Measurements from ENCODE around the gene FCRL5.

The FCRL5 gene

DNA sequence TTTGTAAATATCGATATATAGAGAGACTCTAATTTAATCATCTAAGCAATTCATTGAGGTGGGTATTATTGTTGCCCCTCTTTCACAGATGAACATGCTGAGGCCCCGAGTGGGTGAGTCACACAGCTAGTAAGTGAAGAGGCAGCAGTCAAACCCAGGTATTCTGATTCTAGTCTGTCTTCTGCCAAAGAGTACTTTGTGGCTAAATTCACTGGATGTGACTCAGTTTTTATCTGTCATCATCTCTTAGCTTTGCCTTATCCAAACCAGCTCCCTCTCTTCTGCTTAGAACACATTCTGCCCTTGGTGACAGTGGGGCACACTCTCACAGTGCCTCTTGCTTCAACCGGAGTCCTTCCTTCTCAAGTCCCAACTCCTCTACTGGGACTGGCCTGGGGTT is 11.5 kb downstream of the FCRL5 start:
- H3K79me2 ChIP-seq (ENCODE audit: insufficient read depth, low read depth) = no peaks in the 10 kb centered on the region
- H3K4me3 ChIP-seq (IDR thresholded peaks at IDR 0.05; ENCODE audit: insufficient read depth, low read depth, low read length) = no peak overlapping the region
- H2AFZ ChIP-seq (ENCODE audit: low read depth) = no peak overlapping the region
- no peak overlapping the region for H3K9ac ChIP-seq
- no peak overlapping the region for H3K4me2 ChIP-seq
- H4K20me1 ChIP-seq (ENCODE audit: insufficient read depth) = no peaks in the 10 kb centered on the region
- TF ChIP-seq, protein P1, sequence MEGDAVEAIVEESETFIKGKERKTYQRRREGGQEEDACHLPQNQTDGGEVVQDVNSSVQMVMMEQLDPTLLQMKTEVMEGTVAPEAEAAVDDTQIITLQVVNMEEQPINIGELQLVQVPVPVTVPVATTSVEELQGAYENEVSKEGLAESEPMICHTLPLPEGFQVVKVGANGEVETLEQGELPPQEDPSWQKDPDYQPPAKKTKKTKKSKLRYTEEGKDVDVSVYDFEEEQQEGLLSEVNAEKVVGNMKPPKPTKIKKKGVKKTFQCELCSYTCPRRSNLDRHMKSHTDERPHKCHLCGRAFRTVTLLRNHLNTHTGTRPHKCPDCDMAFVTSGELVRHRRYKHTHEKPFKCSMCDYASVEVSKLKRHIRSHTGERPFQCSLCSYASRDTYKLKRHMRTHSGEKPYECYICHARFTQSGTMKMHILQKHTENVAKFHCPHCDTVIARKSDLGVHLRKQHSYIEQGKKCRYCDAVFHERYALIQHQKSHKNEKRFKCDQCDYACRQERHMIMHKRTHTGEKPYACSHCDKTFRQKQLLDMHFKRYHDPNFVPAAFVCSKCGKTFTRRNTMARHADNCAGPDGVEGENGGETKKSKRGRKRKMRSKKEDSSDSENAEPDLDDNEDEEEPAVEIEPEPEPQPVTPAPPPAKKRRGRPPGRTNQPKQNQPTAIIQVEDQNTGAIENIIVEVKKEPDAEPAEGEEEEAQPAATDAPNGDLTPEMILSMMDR (conservative IDR thresholded peaks at IDR 0.05; ENCODE audit: low read depth, low read length) = no peak
- no peaks in the 10 kb centered on the region for H3K27me3 ChIP-seq (ENCODE audit: insufficient read depth, low read depth)
- no peak overlapping the region for H3K27ac ChIP-seq
- no peaks in the 10 kb centered on the region for H3K36me3 ChIP-seq (ENCODE audit: insufficient read depth)
- no peaks in the 10 kb centered on the region for H3K4me1 ChIP-seq (ENCODE audit: low read depth, poor library complexity, severe bottlenecking)

DNA sequence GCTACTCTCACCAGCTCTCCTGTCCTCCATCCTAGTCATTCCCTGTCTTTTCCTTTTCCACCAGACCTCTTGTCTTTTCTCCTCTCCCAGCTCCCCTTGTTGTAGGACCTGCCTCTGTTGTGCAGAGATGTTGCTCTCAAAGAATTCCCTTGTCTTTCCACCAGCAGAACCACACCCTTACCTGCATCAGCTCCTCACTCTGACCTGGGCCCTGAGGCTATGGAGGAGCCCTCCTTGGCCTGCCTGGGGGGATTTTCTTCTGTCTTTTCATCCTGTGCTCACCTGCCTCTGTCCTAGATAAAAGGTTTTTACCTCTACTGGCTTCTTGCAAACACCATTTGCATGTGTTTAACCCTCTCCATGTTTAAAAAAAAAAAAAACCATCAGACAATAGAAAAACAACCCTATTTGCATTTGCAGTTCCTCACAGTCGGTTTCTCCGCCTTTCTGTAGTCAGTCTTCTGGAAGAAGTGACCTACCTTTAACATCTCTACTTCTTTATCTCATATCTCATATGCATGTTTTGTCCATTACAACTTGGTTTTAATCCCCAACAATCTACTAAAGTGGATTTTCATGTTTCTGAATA is 12.1 kb downstream of the FCRL5 start:
- no peaks in the 10 kb centered on the region for H3K79me2 ChIP-seq (ENCODE audit: insufficient read depth, low read depth)
- no peaks in the 10 kb centered on the region for H3K27me3 ChIP-seq (ENCODE audit: insufficient read depth, low read depth)
- no peak overlapping the region for H3K9ac ChIP-seq
- no peaks in the 10 kb centered on the region for H3K36me3 ChIP-seq (ENCODE audit: insufficient read depth)
- H3K4me1 ChIP-seq (ENCODE audit: low read depth, poor library complexity, severe bottlenecking) = no peaks in the 10 kb centered on the region
- H2AFZ ChIP-seq (ENCODE audit: low read depth) = no peak overlapping the region
- no peak overlapping the region for H3K27ac ChIP-seq
- TF ChIP-seq, protein P1 (conservative IDR thresholded peaks at IDR 0.05; ENCODE audit: low read depth, low read length) = no peak
- H3K4me2 ChIP-seq = no peak overlapping the region
- H3K4me3 ChIP-seq (IDR thresholded peaks at IDR 0.05; ENCODE audit: insufficient read depth, low read depth, low read length) = no peak overlapping the region
- H4K20me1 ChIP-seq (ENCODE audit: insufficient read depth) = no peaks in the 10 kb centered on the region

DNA sequence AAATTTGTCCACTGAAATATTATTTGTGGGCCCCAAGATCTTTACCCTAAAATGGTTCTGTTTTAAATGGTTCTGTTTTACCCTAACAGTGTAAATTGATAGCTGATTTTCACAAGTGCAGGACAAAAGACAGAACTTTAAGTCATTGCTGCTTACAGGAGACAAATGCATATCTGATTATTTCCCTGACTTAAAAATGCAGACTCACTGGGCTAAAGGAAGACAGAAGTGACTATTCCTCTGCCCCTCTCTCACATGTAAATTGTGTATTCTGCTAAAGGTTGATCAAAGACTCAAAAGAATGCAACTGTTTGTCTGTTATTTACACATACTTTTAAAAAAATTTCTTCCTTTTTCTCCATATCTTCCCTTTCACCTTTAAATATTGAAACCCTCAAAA is 12.7 kb downstream of the FCRL5 start:
- Histone ChIP-seq H3K27ac (no peak overlapping the region), H3K4me2 (no peak overlapping the region)
- TF ChIP-seq, protein P1 (conservative IDR thresholded peaks at IDR 0.05; ENCODE audit: low read depth, low read length) = no peak

DNA sequence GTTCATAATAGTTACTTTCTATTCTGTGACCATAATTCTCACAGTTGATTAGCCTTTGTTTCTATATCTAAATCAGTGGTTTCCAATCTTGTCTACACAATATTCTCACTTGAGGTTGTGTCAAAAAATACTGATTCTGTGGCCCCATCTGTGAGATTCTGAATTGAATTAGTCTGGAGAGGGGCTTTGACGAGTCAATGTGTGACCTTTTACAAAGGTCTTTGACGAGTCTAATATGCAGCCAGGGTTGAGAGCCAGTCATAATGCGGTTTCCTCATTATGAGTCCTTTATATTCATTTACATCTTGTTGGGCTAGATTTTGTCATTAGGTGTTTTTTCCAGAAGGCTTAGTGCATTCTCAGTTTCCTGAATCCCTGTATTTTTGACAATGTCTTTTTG is 19.7 kb downstream of the FCRL5 start:
- Histone ChIP-seq H2AFZ (ENCODE audit: low read depth) (no peak overlapping the region), H3K4me3 (IDR thresholded peaks at IDR 0.05; ENCODE audit: insufficient read depth, low read depth, low read length) (no peak overlapping the region), H3K9ac (no peak overlapping the region), H3K27me3 (ENCODE audit: insufficient read depth, low read depth) (no peaks in the 10 kb centered on the region), H3K27ac (no peak overlapping the region), H4K20me1 (ENCODE audit: insufficient read depth) (no peaks in the 10 kb centered on the region), H3K4me2 (no peak overlapping the region), H3K4me1 (ENCODE audit: low read depth, poor library complexity, severe bottlenecking) (no peaks in the 10 kb centered on the region), H3K79me2 (ENCODE audit: insufficient read depth, low read depth) (no peaks in the 10 kb centered on the region), H3K36me3 (ENCODE audit: insufficient read depth) (no peaks in the 10 kb centered on the region)
- TF ChIP-seq, protein P1 (conservative IDR thresholded peaks at IDR 0.05; ENCODE audit: low read depth, low read length) = no peak

More for the DNA sequence above, 12.7 kb downstream of the FCRL5 start:
- Histone ChIP-seq H3K36me3 (ENCODE audit: insufficient read depth) (no peaks in the 10 kb centered on the region), H2AFZ (ENCODE audit: low read depth) (no peak overlapping the region), H3K4me3 (IDR thresholded peaks at IDR 0.05; ENCODE audit: insufficient read depth, low read depth, low read length) (no peak overlapping the region), H3K4me1 (ENCODE audit: low read depth, poor library complexity, severe bottlenecking) (no peaks in the 10 kb centered on the region), H4K20me1 (ENCODE audit: insufficient read depth) (no peaks in the 10 kb centered on the region), H3K27me3 (ENCODE audit: insufficient read depth, low read depth) (no peaks in the 10 kb centered on the region), H3K9ac (no peak overlapping the region), H3K79me2 (ENCODE audit: insufficient read depth, low read depth) (no peaks in the 10 kb centered on the region)
